Cerebellar cortex (tissue), 1 donor: ENCODE data around the gene TEAD1.

ENCODE experiments used
- DNase-seq: peaks from one replicate; pipeline ENCODE4 v3.0.0-alpha.2; 2015; ENCODE audit warnings: low spot score

Gene TEAD1

DNA sequence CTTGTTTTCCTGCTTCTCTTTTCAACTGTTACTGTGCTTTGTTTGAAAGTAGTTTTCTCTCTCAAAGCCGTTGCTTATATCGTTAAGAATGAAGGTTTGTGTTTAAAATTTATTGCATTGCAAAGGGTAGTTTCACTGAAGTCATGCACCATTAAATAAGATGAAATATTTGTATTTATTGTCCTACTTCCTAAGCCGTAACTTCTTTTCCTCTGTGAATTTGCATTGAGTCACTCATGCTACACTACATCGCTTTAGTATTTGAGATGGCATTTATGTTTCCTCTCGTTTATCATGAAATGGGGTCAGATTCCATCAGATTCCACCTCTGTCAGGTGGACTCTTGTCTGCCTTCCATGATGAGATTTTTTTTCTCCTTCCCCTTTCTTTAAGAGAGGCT lies 269.1 kb downstream of the TEAD1 start:
- no peak for DNase-seq

DNA sequence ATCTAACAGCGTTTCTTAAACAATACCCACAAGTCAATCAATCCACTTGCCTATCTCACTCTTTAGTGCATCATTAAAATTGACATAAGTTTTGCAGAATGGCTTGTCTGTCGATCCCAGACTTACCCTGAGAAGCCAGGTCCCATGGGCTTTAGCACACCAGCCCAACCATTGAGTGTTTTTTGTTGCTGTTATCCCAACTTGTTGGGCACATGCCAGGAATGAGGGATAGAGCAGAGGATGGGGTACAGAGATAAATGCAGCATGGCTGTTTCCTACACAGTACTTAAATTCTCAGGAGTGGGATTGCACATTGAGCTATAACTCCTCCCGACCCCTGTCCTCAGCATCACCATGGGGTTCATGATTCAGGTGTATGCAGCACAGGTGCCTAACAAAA lies 270.7 kb downstream of the TEAD1 start:
- no peak for DNase-seq

DNA sequence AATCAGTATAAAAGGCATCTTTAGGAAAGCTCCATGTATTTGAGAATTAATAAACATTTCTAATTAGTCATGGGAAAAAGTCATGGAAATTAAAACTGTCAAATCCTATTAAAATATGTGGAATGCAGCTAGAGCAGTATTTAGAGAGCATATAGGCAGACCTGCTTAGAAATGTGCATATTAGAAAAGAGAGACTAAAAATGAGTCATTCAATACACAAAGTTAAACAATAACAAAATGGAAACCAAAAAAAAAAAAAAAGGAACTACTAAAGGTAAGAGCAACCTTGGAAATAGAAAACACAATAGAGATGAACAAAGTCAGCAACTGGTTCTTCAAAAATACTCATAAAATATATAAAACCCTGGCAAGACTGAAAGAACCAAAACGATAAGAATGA lies 275.2 kb downstream of the TEAD1 start:
- no peak for DNase-seq

DNA sequence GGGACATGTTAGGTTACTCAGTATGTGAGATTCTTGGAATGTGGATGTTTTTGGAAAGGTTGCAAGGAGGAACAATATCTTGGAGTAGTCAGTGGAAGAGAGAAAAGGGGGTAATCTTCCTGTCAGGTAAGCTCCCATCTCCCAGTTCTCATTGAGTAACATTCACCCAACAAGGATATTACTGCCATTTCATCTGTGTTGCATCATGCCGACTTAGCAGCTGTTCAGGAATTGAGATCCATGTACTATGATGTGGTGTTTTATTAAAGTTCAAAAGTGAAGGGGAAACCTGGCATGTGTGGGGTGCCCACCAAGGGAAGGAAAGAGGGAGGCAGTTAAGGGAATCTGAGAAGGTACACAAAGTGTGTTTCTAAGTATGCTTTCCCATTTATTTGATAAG lies 276.4 kb downstream of the TEAD1 start:
- DNase-seq, result no peak

DNA sequence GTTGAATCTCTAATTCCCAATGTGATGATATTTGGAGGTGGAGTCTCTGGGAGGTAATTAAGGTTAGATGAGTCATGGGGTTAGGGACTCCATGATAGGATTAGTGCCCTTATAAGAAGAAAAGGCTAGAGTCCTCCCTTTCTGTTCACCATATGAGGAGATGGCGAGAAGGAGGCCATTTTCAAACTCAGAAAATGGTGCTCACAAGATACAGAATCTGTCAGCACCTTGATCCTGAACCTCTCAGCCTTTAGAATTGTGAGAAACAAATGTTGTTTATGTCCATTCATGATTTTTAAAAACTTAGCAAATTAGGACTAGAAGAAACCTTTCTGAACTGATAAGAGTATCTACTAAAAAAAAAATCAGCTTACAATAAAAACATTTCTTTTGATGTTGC lies 277.2 kb downstream of the TEAD1 start:
- DNase-seq, result no peak

DNA sequence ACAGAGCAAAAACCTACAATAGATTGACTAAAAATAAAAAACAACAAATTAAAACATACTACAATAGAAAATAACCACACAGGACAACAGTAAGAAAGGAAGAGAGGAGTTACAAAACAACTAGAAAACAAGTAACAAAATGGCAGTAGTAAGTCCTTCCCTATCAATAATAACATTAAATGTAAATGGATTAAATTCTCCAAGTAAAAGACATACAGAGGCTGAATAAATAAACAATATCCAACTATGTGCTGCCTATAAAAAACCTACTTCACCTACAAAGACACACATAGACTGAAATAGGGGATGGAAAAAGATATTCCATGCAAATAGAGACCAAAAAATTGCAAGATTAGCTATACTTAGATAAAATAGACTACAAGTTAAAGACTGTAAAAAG lies 277.9 kb downstream of the TEAD1 start:
- DNase-seq, result no peak

DNA sequence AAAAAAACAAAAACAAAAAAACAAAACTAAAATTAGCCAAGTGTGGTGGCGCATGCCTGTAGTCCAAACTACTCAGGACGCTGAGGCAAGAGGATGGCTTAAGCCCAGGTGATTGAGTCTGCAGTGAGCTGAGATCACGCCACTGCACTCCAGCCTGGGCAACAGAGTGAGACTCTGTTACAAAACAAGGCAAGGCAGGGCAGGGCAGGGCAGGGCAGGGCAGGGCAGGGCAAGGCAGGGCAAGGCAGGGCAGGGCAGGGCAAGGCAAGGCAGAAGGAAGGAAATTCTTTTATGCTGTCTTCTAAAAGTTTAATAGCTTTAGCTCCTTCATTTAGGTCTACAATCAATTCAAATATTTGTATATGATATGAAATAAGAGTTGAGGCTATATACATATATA lies 284.8 kb downstream of the TEAD1 start:
- DNase-seq, result no peak

DNA sequence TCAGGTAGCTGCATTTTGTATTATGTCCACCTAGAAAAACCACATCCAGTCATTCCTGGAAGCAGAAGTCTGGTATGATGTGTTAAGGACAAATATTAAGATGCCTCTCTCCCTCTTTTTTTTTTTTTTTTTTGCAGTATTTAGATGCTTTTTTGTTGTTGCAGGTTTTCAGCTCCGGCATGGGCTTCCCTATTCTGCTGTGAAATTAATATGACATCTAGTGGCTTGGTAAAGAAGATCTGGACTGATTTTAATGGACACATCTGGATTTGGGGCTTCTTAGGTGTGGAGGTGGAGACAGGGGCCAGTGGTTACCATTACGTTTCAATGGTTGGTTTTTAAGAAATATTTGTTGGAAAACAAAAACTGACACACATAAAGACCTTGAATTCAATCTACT lies 287.4 kb downstream of the TEAD1 start:
- DNase-seq, result no peak

DNA sequence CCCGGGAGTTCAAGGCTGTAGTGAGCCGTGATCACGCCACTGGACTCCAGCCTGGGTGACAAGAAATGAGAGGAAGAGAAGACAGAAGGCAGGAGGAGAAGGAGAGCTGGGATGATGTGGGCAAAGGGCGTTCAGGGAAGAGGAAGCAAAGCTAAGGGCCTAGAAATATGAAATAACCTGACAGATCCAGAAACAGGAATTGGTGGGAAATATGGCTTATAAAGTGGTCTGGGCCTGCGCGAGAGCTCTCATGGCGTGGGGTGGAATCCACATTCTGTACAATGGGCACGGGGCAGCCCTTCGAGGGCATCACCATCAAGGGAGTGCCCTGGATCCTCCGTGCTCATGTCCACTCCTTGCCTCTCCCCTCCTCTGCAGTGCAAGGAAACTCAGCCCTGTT lies 288.1 kb downstream of the TEAD1 start:
- no peak for DNase-seq

DNA sequence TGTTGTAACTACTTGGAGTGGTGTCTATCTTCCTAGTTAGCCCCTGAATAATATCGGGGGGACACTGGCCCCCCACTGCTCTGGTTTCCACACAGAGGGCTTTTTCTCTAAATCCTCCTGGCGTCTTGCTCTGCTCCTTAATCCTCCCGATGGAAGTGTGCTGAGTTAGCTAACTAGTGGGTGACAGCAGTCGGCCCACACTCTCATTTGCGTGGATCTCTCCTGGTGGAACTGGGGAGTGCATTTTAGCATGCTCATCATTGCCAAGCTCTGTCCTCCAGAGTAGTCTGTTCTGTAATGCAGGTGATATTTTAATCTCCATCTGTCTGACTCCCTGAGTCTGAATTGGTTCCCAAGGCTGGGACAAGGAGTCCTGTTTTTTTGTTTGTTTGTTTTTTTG lies 288.8 kb downstream of the TEAD1 start:
- no peak for DNase-seq

DNA sequence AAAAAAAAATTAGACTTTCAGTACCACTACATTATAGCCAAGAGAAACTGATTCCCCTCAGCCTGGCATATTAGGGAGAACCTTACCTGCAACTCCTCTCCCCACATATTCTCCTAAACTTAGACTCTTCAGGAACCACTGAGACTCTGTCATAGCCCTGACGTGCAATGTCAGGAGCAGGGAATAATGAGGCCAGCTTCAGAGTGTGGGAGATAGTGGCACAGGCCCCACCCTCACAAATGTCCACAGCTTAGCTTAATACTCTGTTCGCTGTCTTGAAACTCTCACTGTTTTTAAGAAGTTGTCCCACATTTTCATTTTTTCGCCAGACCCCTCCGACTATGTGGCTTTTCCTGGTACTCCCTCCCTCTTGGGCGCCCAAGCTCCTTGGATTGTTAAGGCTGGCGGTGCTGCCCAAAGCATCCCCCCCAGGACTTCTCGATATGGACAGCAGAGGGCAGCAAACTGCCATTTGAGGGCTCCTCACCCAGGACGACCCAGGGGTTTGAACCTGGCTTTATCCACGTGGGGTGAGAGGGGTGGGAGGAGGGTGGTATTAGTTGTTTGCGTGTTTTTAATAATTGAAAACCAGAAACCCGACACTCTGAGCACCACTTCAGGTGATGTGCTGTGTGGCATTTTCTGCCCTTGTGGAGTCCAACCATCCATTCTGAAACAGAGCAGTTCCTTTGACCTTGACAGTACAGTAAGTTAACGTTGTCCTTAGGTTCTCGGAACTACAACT lies 289.7 kb downstream of the TEAD1 start:
- peak; percentile 48 for DNase-seq

DNA sequence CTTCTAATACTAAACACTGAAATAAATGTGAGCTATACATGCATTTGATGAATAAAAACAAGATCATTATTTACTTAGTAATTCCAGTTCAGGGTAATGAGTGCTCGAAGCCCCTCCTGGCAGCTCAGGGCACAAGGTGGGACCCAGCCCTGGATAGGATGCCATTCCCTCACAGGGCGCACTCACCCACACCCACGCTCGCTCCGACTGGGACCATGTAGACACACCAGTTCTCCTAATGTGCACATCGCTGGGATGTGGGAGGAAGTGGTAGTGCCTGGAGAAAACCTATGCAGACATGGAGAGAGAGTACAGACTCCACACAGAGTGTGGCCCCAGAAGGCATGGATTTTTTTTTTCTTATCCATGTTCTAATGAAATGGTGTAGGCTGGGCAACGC lies 290.4 kb downstream of the TEAD1 start:
- DNase-seq, result no peak

DNA sequence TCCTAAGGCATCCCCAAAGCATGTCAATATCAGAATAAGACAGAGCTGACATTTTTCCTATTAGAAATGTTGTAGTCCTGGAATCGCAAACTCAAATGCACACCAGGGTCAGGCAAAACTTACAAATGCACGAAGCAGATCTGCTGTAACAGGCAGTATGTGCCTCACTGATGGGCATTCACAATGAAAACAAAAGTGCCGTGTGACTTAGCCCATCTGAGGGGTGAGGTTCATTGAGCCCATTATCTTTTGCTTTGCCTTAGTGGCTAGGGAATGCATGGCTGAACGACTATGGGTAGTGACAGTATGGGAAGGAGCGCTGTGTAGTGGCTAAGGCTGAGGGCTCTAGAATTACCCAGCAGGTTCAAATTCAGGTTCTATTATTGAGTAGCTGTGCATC lies 291.8 kb downstream of the TEAD1 start:
- no peak for DNase-seq

DNA sequence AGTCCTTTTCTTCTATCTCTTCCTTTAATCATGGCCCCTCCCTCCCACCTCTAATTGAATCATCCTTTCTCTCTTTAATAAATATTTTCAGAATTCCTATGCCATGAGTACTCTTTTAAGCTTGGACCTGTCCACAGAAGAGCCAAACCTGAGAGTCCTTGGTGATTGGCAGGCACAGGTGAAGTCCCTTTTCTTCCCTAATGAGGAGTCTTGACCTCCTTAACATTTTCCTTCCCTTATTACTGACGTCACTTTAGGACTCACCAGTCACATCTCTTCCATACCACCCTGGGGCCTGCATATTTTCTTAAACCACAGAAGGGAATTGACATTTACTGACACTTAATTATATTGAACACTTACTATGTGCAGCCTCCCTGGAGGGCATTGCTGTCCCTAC lies 293.9 kb downstream of the TEAD1 start:
- DNase-seq, result no peak

DNA sequence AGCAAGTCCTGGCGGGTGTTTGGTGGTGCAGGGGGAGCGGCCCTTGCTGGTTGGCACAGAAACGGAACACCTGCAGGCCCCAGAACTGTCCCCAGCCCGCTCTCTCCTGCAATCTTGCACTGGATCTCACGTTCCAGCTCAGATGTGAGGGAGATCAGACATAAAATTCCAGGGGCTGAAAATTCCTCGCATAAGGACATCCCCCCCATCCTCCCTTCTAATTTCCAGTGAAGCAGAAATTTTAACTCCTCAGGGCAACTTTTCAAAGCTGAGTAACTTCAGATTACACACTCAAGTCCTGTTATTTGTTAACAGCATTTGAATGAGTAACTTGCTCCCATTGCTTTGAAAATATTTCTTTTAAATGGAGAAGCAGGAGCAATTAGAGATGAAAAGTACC lies 294.6 kb downstream of the TEAD1 start:
- no peak for DNase-seq

DNA sequence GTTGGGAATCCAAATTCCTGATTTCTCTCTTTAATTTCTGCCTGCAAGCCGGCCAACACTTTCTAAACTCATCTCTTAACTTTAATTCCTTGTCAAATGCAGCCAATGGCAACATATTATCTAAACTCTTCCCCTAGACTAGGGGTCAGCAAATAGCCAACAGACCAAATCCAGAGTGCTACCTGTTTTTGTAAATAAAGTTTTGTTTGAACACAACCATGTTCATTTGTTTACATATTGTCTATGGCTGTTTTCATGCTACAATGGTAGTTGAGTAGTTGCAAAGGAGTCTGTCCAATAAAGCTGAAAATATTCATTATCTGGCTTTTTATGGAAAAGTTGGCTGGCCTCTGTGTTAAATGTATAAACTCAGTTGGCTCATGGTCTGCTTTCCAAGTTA lies 297.7 kb downstream of the TEAD1 start:
- DNase-seq, result no peak

DNA sequence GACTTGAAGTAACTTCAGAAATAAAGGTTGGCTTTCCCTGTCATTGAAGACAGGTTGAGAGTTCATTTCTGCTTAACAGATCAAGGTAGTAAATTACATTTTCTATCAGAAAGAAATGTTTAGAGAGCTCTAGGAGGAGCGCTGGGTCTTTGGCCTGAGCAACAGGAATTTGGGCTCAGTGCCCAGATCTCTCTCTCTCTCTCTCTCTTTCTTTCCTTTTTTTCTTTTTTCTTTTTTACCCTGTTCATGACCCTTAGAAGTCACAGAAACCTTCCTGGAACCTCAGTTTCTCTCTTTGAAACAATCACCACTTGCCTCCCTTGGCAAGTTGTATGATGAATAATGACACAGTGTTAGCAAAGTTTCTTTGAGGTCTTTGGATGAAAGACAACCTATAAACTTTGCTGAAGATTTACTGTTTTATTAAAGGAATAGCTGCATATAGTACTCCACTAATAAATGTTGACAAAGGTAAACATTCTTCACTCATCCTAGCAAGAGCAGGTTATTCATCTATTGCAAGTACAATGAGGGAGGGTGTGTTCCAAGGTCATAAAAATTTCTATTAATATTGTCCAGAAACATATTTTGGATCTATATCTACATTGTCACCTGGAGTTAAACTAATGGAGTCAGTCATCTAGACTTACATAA lies 299.4 kb downstream of the TEAD1 start:
- DNase-seq, result no peak

DNA sequence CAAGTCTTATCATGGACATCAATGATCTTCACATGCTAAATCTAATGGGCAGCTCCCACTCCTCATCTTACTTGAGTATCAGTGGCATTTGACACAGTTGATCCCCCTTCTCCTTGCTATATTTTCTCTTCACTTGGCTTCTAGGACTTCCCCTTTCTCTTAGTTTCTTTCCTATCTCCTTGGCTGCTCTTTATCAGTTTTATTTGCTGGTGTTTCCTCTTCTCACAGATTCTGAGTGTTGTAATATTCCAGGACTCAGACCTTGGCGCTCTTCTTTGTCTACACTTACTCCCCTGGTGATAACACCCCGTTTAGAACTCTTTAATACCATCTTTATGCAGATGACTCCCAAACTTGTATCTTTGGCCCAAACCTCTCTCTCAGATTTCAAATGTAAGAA lies 301.0 kb downstream of the TEAD1 start:
- DNase-seq, result no peak

DNA sequence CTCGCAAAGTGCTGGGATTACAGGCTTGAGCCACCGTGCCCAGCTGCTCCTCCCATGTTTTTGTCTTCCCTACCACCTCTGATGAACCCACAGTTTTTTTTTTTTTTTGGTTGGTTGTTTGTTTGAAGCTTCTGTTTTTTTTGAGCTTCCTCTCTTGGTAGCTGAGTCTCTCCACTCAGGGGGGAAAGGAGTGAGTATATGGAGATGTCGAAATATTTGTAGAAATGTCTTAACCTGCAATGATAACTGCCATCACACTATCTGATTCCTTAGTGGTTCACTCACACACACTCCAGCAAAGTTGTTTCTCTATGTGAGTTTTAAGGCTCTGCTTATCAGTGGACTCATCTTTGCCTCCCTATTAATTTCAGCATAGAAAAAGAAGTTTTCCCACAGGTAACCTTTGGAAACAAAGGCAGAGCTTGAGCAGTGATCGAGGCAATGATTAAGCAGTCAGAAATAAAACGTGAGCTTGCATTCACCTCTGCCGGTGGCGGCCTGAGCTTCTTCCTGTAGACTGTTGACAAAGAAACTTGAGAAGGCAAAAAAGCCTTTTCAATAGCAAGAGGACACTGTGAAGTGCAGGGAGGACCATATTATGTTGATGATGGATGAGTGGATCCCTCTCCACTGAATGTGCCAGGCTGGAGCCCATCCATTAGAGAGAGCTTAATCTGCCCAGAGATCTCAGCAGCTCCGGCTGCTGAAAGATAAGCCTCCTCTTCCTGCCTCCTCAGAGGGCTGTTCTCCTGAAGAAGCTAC lies 305.9 kb downstream of the TEAD1 start:
- no peak for DNase-seq

DNA sequence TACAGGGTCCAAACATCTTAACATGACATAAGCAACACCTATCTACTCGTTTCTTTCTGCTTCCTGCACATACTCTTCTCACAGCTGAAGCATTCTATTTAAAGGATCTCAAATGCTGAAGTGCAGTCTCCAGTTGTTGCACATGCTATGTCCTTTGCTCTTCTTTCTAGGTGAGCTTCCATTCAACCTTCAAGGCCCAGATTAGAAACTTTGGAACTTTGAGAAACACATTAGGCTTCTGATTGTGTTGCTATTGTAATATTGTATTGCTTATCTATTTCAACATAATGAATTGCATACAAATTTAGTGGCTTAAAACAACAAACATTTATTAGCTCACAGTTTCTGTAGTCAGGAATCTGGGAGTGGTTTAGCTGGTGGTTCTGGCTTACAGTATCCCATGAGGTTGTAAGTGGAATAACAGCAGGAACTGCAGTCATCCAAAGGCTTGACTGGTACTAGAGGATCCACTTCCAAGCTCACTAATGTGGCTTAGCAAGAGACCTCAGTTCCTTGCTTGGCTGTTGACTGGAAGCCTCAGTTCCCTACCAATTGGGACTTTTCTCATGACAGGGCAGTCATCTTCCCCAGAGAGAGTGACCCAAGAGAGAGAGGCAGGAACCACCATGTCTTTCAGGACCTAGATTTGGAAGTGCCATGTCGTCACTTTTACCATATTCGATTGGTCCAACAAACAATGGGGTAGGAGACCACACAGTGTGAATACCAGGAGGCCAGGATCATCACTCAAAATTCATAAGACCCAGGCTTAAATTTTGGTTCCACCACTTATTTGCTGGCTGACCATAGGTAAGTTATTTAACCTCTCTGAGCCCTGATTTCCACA lies 307.7 kb downstream of the TEAD1 start:
- no peak for DNase-seq

DNA sequence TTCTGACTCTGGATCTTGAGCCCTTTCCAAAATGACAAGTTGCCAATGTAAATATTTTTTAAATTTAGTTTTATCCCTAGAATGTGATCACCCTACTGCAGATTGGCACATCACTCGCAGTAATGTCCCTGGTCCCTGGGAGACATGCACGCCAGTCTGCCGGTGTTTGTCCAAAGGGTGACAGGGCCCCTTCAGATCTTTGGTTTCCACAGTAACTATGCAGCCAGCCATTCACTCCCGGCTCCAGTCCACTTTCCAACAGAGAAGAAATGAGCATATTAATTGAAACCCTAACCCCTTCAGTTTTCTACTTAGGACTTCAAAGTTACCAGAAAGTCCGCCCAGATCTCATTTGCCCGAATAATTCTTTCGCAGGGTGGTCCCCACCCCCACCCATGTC lies 309.1 kb downstream of the TEAD1 start:
- no peak for DNase-seq

DNA sequence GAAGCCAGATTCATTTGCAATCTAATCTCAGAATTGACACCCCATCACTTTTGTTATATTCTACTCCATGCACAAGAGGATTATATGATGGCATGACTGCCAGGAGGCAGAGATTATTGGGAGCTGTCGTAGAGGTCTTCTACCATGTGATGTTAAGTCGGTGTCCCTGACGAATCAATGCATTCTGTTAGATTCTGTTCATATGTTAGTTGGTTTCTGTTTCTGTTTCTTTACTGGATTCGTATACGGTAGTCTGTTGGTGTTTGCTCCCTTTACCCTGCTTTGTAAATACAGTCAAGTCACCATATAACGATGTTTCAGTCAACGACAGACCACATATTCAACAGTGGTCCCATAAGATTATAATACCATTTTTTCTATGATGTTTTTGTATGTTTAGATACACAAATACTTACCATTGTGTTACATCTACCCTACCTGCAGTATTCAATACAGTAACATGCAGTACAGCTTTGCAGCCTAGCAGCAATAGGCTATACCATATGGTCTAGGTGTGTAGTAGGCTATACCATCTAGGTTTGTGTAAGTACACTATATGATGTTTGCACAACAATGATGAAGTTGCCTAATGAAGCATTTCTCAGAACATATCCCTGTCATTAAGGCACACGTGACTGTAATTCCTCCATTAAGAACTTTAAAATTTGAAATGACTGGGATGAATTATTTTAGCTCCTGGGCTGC lies 312.1 kb downstream of the TEAD1 start:
- DNase-seq, result no peak
